Body of pancreas (tissue), 4 donors: ENCODE results near the gene SLC6A7. TPM values are rescaled to one million over a fixed set of nuclear protein-coding genes. Genes with fewer than 3 reads are reported as not detected.

Experiments used
- ATAC-seq: fragments of 150-250 bp; one replicate; pipeline ENCODE4 v1.9.1; 2016
- DNase-seq, 4 donors: peaks; one replicate each; pipeline ENCODE4 v3.0.0-alpha.2; 2019
- H3K27ac ChIP-seq, 4 donors: fragments of 200-600 bp; sonication (generic); 1 replicate in 3 of 4; 2 replicates in 1 of 4; pipeline versions ENCODE4 v1.5.1 to v1.6.1; 2016 to 2019; ENCODE audit warnings: mild to moderate bottlenecking in 1 of 4, mixed read lengths in 1 of 4, moderate library complexity in 1 of 4
- H3K27me3 ChIP-seq, 2 donors: fragments of 200-600 bp; sonication (generic); one replicate each; pipeline ENCODE4 v1.6.0; 2016; ENCODE audit warnings: mild to moderate bottlenecking in 1 of 2
- H3K36me3 ChIP-seq, 2 donors: fragments of 200-600 bp; sonication (generic); replicated peaks in 1 of 2; 2 replicates each; pipeline ENCODE4 v1.5.1; 2016; ENCODE audit warnings: low read depth in 2 of 2; ENCODE audit not compliant: insufficient read depth in 1 of 2
- H3K4me1 ChIP-seq: fragments of 200-600 bp; sonication (generic); one replicate; pipeline ENCODE4 v1.6.0; 2016
- H3K4me3 ChIP-seq, 2 donors: fragments of 200-600 bp; sonication (generic); 1 replicate in 1 of 2; 2 replicates in 1 of 2; pipeline ENCODE4 v1.5.1; 2016 to 2019
- H3K9me3 ChIP-seq, 3 donors: fragments of 200-600 bp; sonication (generic); 1 replicate in 2 of 3; 2 replicates in 1 of 3; pipeline ENCODE4 v1.5.1; 2016
- POLR2A ChIP-seq, 3 donors: fragments of 450-650 bp; IDR thresholded peaks; one replicate each; pipeline ENCODE4 v1.6.1; 2016; ENCODE audit warnings: antibody characterized with exemption in 3 of 3, mild to moderate bottlenecking in 2 of 3
- WGBS, 2 donors: methylation state at CpG; one replicate each; pipeline ENCODE4 v1.1.5; 2017; 5-methylcytosine and 5-hydroxymethylcytosine counted together
- intact Hi-C: fragments of 100-400 bp; cut with DNase I; formaldehyde crosslinking; loops from one replicate; pipeline ENCODE4 v1.15.1; 2023
- total RNA-seq, 2 donors: library from RNA; depleted of rRNA; stranded (reverse); fragments of >200 nt; gene quantifications; one replicate each; pipeline ENCODE4 v1.1.0, GENCODE V29; 2016
- TF ChIP-seq, protein P1 (sequence below), 7 experiments: fragments of 450-650 bp in 4 of 7; fragments of 200-600 bp in 3 of 7; sonication (generic) in 3 of 7; IDR thresholded peaks; one replicate each; pipeline ENCODE4 v1.5.1; 2016 to 2019; ENCODE audit warnings: antibody characterized with exemption in 7 of 7

Gene SLC6A7
- total RNA-seq, 2 donors from 2014 or later, result not detected

DNA sequence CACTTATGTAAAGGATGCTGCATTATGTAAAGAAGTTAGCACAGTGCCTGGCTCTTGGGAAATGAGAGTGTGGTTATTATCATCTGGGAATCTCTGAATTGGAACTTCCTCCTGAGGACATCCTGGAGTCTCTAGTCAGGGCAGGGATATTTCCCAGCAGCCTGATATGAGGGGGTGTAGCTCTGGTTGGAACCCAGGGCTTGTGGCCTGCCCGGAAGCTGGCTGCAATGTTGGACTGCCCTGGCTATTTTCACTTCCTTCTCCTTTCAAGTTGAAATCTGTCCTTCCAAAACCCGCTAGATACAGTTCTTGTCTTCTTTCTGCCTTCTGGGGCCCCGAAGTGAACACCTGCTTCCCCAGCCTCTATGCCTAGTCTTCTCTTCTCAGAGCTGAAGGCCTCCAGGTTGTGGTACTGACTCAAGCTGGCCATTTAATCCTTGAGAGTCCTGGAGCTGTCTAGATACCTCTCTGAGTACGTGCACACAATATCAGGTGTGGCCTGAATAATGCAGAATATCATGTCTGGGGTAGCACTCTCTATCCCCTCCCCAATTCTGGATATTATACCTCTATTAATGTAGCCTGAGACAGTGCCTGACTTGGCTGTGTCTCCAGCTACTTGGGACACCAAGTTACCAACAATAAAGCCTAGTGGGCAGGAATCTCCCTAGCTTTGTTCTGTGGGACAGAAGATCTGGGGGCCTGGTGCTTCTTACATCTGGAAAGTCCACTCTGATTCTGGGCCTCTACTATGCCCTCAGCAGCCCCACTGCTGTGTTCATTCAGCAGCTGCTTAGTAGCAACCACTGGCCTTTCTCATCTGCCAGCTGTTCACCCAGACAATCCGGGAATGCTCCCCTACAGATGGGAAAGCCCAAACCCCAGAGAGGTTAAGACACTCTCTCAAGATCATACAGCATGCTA lies 45.0 kb downstream of the SLC6A7 start:
- H3K4me3 ChIP-seq, result no peak overlapping the region
- no peak for TF ChIP-seq POLR2A (IDR thresholded peaks at IDR 0.05)
- TF ChIP-seq, protein P1, sequence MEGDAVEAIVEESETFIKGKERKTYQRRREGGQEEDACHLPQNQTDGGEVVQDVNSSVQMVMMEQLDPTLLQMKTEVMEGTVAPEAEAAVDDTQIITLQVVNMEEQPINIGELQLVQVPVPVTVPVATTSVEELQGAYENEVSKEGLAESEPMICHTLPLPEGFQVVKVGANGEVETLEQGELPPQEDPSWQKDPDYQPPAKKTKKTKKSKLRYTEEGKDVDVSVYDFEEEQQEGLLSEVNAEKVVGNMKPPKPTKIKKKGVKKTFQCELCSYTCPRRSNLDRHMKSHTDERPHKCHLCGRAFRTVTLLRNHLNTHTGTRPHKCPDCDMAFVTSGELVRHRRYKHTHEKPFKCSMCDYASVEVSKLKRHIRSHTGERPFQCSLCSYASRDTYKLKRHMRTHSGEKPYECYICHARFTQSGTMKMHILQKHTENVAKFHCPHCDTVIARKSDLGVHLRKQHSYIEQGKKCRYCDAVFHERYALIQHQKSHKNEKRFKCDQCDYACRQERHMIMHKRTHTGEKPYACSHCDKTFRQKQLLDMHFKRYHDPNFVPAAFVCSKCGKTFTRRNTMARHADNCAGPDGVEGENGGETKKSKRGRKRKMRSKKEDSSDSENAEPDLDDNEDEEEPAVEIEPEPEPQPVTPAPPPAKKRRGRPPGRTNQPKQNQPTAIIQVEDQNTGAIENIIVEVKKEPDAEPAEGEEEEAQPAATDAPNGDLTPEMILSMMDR (IDR thresholded peaks at IDR 0.05), result no peak
- DNase-seq (no peak), ATAC-seq (no peak)
- no peaks in the 10 kb centered on the region for H3K4me1 ChIP-seq
- intact Hi-C loops, result no loop called here
- no peak overlapping the region for H3K27ac ChIP-seq
- H3K9me3 ChIP-seq, result no peaks in the 10 kb centered on the region
- H3K27me3 ChIP-seq, result no peaks in the 10 kb centered on the region
- no peaks in the 10 kb centered on the region for H3K36me3 ChIP-seq
- 78 to 82% methylated on average over 4 to 5 of the region's 5 CpGs for WGBS, 2 donors

DNA sequence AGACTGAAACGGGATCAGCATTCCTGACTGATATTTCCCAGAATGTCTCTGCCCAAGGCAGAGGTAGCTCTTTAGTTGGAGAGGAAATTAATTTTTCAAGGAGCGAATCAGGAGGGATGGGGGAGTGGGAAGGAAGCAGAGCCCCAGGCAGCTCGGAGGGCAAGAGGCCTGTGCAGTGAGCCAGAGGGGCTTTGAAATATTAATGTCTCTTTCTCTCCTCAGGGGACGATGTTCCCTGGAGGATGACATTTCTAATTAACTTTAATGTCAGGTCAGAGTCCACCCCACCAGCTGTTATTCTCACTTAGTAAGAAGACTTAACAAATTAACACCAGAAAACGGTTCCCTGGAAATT lies 45.6 kb downstream of the SLC6A7 start:
- WGBS, 2 donors, result 79 to 95% methylated on average over 5 of the region's 5 CpGs
- Histone ChIP-seq H3K4me1 (no peaks in the 10 kb centered on the region), H3K27ac (no peak overlapping the region), H3K4me3 (no peak overlapping the region), H3K36me3 (no peaks in the 10 kb centered on the region), H3K9me3 (no peaks in the 10 kb centered on the region), H3K27me3 (no peaks in the 10 kb centered on the region)
- no peak for DNase-seq
- TF ChIP-seq, protein P1 (IDR thresholded peaks at IDR 0.05), result no peak
- TF ChIP-seq POLR2A (IDR thresholded peaks at IDR 0.05), result no peak
- intact Hi-C loops, result no loop called here
- no peak for ATAC-seq

DNA sequence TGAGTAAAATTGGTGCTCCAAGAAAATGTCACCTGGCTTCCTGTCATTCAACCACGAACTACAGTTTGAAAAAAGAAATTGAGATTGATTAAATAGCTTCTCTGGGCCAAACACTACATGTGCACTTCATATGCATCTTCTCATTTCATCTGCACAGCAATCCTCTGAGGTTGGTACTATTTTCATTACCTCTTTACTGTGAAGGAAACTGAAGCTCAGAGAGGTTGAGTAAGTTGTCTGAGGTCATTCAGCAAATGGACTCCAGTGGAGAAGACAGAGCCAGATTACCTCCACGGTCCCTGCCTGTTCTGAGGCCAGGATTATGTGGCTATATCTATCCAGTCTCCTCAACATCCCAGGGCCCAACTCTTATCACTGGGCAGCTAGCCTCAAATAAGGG lies 46.5 kb downstream of the SLC6A7 start:
- no peaks in the 10 kb centered on the region for H3K36me3 ChIP-seq
- DNase-seq (no peak), ATAC-seq (no peak)
- no peaks in the 10 kb centered on the region for H3K27me3 ChIP-seq
- TF ChIP-seq, protein P1 (IDR thresholded peaks at IDR 0.05), result no peak
- no peak for TF ChIP-seq POLR2A (IDR thresholded peaks at IDR 0.05)
- H3K27ac ChIP-seq, result no peak overlapping the region
- intact Hi-C loops, result no loop called here
- no peaks in the 10 kb centered on the region for H3K4me1 ChIP-seq
- no peak overlapping the region for H3K4me3 ChIP-seq
- no peaks in the 10 kb centered on the region for H3K9me3 ChIP-seq
- 84 to 89% methylated on average over 2 of the region's 2 CpGs for WGBS, 2 donors

DNA sequence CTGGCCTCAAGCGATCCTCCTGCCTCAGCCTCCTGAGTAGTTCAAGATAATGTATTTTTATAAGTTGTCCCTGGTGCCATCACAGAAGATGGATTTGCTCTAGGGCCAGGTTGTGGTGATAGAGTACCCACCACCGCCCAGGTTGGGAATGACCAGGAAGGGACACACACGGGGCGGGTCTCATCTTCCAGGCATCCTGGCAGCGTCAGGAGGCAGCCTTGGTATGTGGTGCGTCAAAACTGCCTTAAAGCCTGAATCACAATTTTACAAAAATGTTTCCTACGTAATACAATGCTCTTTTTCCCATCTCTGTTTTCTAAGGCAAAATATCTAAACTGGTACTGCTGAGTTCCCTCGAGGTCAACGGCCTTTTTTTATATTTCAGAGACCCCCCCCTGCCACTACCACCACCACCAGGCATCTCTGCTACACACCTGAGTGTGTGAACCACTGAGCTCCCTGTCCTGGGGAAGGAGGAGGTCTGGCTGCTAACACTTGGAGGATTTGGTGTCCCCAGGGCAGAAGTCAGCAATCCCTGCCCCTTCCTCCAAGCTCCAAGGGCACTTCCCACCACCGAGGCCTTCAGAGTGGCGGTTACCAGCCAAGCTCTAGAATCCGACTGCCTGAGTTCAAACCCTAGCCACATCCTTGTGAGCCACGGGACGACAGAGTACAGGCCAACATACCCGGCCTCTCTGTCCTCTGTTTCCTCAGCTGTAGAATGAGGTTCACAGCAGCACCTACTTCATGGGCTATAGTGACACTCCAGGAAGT lies 47.3 kb downstream of the SLC6A7 start:
- TF ChIP-seq POLR2A (IDR thresholded peaks at IDR 0.05), result no peak
- TF ChIP-seq, protein P1 (IDR thresholded peaks at IDR 0.05), result no peak
- DNase-seq, result no peak
- Histone ChIP-seq H3K36me3 (no peaks in the 10 kb centered on the region), H3K27me3 (no peaks in the 10 kb centered on the region), H3K27ac (no peak overlapping the region), H3K9me3 (no peaks in the 10 kb centered on the region), H3K4me1 (no peaks in the 10 kb centered on the region), H3K4me3 (no peak overlapping the region)
- intact Hi-C loops, result no loop called here
- WGBS, 2 donors, result 69 to 80% methylated on average over 15 of the region's 15 CpGs
- ATAC-seq, result no peak
